Right lobe of liver (tissue), 6 donors: ENCODE data around the gene OR4E1. TPM values are rescaled to one million over a fixed set of nuclear protein-coding genes. Genes with fewer than 3 reads are reported as not detected.

Experiments used
- ATAC-seq, 4 donors: fragments of 200-7000 bp; cut with Tn5 transposase; one replicate each; pipeline ENCODE4 v1.9.1; 2020; ENCODE audit warnings: mild to moderate bottlenecking in 4 of 4, moderate library complexity in 4 of 4
- DNase-seq, 3 donors: peaks; one replicate each; pipeline ENCODE4 v3.0.0-alpha.2; 2020
- H3K27ac ChIP-seq, 3 donors: fragments of 200-600 bp; one replicate each; pipeline ENCODE4 v1.8.0; 2022
- H3K27me3 ChIP-seq, 2 donors: fragments of 200-600 bp; one replicate each; pipeline ENCODE4 v1.8.0; 2022
- H3K36me3 ChIP-seq, 4 donors: fragments of 200-600 bp; sonication (generic) in 1 of 4; one replicate each; pipeline versions ENCODE4 v1.5.1 to v1.8.0; 2017 to 2022; ENCODE audit warnings: control low read depth in 1 of 4
- H3K4me1 ChIP-seq, 4 donors: fragments of 200-600 bp; sonication (generic) in 1 of 4; one replicate each; pipeline versions ENCODE4 v1.5.1 to v1.8.0; 2017 to 2022; ENCODE audit warnings: control low read depth in 1 of 4
- H3K4me3 ChIP-seq, 3 donors: fragments of 200-600 bp; one replicate each; pipeline ENCODE4 v1.8.0; 2022
- H3K9me3 ChIP-seq, 4 donors: fragments of 200-600 bp; sonication (generic) in 1 of 4; one replicate each; pipeline versions ENCODE4 v1.5.1 to v1.8.0; 2017 to 2022; ENCODE audit warnings: control low read depth in 1 of 4
- POLR2A ChIP-seq: fragments of 450-650 bp; IDR thresholded peaks from one replicate; pipeline ENCODE4 v1.6.1; 2017; ENCODE audit warnings: antibody characterized with exemption, mild to moderate bottlenecking
- WGBS: methylation state at CpG from one replicate; pipeline ENCODE4 v1.1.6; 2018; ENCODE audit warnings: low coverage, low lambda C conversion rate; ENCODE audit not compliant: insufficient coverage; ENCODE audit errors: missing lambda C conversion rate; 5-methylcytosine and 5-hydroxymethylcytosine counted together
- intact Hi-C, 2 donors: fragments of 100-400 bp; cut with DNase I; formaldehyde crosslinking; loops; one replicate each; pipeline versions ENCODE4 v1.11.2 to v1.14.1; 2022
- total RNA-seq, 6 experiments: library from RNA; depleted of rRNA in 2 of 6; stranded (reverse); fragments of >200 nt in 2 of 6; fragmentation: NEBNext Ultra II Directional in 3 of 6; extraction: Animal tissue kit (Norgen Biotek cat#: 25700) in 3 of 6; gene quantifications; one replicate each; pipeline versions ENCODE4 v1.1.0 to v1.2.4, GENCODE V29; 2016 to 2023
- TF ChIP-seq, protein P1 (sequence below), 4 donors: fragments of 200-600 bp in 3 of 4; fragments of 450-650 bp in 1 of 4; IDR thresholded peaks; one replicate each; pipeline versions ENCODE4 v1.5.1 to v1.8.0; 2016 to 2022; ENCODE audit warnings: antibody characterized with exemption in 4 of 4, mild to moderate bottlenecking in 2 of 4
- donor health status: DM: no; HTN: yes; CAD: no.
- donor health status: DM: no; HTN: no; CAD: no.
- donor health status: DM: no; HTN: no; CAD: no.
- donor health status: DM: no; HTN: yes; CAD: no.
- donor health status: DM: no; HTN: yes; CAD: no.

OR4E1 gene
- total RNA-seq, 6 experiments from 2014 or later: not detected

DNA sequence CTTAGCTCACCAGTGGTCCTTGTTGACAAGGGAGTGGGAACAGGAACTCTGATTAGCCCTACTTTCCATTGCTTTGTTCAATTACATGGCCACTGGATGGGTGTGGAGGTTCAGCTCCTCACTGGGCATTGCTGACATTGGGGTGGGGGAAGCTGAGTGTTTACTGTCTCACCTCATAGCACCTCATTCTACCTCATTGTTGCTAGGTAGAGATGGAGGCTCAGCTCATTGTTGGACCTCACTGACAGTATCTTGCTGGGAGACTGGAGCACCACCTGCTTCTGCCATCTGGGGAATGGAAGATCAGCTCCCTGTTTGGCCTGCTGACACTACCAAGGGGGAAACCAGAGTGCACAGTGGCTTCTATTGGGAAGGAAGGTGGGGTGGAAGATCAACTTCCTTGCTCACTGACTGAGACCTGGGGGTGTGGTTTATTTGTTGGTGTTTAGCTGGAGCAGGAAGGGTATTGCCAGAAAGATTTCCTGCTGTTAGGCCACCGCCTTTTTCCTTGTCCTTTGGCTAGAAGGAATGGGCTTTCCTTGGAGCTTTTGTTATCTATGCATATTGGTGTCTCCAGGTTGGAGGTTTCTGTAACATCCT lies 21.3 kb downstream of the OR4E1 start:
- TF ChIP-seq, protein P1, sequence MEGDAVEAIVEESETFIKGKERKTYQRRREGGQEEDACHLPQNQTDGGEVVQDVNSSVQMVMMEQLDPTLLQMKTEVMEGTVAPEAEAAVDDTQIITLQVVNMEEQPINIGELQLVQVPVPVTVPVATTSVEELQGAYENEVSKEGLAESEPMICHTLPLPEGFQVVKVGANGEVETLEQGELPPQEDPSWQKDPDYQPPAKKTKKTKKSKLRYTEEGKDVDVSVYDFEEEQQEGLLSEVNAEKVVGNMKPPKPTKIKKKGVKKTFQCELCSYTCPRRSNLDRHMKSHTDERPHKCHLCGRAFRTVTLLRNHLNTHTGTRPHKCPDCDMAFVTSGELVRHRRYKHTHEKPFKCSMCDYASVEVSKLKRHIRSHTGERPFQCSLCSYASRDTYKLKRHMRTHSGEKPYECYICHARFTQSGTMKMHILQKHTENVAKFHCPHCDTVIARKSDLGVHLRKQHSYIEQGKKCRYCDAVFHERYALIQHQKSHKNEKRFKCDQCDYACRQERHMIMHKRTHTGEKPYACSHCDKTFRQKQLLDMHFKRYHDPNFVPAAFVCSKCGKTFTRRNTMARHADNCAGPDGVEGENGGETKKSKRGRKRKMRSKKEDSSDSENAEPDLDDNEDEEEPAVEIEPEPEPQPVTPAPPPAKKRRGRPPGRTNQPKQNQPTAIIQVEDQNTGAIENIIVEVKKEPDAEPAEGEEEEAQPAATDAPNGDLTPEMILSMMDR (IDR thresholded peaks at IDR 0.05): no peak
- no peak for TF ChIP-seq POLR2A
- WGBS: 31% methylated on average over 1 of the region's 1 CpG
- no peak overlapping the region for H3K4me3 ChIP-seq
- DNase-seq: no peak
- intact Hi-C loops: no loop called here
- no peak overlapping the region for H3K27ac ChIP-seq
- no peak for ATAC-seq
- H3K36me3 ChIP-seq: no peaks in the 10 kb centered on the region
- no peaks in the 10 kb centered on the region for H3K9me3 ChIP-seq
- H3K27me3 ChIP-seq: no peaks in the 10 kb centered on the region
- H3K4me1 ChIP-seq: no peaks in the 10 kb centered on the region

DNA sequence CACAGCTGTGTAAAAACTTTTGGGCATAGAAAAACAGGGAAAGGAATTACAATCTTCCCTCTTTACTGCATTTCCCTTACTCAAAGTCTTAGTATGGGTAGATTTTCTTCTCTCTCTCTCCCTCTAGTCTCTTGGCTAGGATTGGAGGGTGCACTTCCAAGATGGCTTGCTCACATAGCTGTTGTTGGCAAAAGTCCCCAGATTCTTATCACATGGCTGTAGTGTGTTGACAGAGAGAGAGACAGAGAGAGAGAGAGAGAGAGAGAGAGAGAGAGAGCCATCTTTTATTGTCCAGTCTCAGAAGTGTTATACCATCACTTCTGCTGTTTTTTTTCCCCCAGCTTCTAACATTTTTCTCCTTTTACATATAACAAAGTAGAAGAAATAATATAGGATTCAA lies 26.2 kb downstream of the OR4E1 start:
- Histone ChIP-seq H3K9me3 (no peaks in the 10 kb centered on the region), H3K27ac (no peak overlapping the region), H3K27me3 (no peaks in the 10 kb centered on the region), H3K36me3 (no peaks in the 10 kb centered on the region), H3K4me1 (no peaks in the 10 kb centered on the region), H3K4me3 (no peak overlapping the region)
- ATAC-seq (no peak), DNase-seq (no peak)
- no peak for TF ChIP-seq POLR2A
- TF ChIP-seq, protein P1 (IDR thresholded peaks at IDR 0.05): no peak
- intact Hi-C loops: no loop called here

DNA sequence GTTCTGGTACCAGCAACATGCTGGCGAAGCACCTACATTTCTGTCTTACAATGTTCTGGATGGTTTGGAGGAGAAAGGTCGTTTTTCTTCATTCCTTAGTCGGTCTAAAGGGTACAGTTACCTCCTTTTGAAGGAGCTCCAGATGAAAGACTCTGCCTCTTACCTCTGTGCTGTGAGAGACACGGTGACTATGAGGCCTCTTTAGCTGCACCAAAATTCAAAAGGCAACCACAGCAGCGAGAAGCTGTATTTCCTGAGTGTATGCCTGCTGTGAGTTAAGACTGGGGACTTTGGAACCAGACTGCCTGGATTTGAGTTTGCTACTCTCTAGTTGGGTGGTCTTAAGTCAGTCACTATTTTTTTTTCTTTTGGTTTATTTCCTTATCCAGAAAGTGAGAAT lies 30.2 kb downstream of the OR4E1 start:
- ATAC-seq: no peak
- H3K27me3 ChIP-seq: no peaks in the 10 kb centered on the region
- intact Hi-C loops: no loop called here
- 36% methylated on average over 4 of the region's 5 CpGs for WGBS
- DNase-seq: no peak
- H3K4me3 ChIP-seq: no peak overlapping the region
- no peak for TF ChIP-seq POLR2A
- TF ChIP-seq, protein P1 (IDR thresholded peaks at IDR 0.05): no peak
- no peaks in the 10 kb centered on the region for H3K4me1 ChIP-seq
- no peaks in the 10 kb centered on the region for H3K36me3 ChIP-seq
- no peaks in the 10 kb centered on the region for H3K9me3 ChIP-seq
- no peak overlapping the region for H3K27ac ChIP-seq

DNA sequence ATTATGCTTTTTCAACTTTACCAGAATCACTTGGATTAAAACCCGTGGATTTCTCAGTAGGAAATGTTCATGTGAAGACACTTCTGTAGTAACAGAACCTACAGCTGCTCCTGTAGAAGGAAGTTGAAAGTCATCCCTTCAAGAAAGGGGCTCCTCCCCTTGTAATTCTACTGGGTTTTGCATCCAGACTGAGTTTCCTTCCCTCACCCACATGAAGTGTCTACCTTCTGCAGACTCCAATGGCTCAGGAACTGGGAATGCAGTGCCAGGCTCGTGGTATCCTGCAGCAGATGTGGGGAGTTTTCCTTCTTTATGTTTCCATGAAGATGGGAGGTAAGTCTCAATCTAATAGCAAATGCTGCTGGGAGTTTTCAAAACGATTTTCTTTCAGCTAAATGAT lies 30.9 kb downstream of the OR4E1 start:
- H3K36me3 ChIP-seq: no peaks in the 10 kb centered on the region
- no peak for ATAC-seq
- intact Hi-C loops: no loop called here
- no peak for TF ChIP-seq POLR2A
- TF ChIP-seq, protein P1 (IDR thresholded peaks at IDR 0.05): no peak
- H3K27ac ChIP-seq: no peak overlapping the region
- no peaks in the 10 kb centered on the region for H3K27me3 ChIP-seq
- DNase-seq: no peak
- WGBS: 25% methylated on average over 3 of the region's 3 CpGs
- H3K4me3 ChIP-seq: no peak overlapping the region
- H3K9me3 ChIP-seq: no peaks in the 10 kb centered on the region
- H3K4me1 ChIP-seq: no peaks in the 10 kb centered on the region

DNA sequence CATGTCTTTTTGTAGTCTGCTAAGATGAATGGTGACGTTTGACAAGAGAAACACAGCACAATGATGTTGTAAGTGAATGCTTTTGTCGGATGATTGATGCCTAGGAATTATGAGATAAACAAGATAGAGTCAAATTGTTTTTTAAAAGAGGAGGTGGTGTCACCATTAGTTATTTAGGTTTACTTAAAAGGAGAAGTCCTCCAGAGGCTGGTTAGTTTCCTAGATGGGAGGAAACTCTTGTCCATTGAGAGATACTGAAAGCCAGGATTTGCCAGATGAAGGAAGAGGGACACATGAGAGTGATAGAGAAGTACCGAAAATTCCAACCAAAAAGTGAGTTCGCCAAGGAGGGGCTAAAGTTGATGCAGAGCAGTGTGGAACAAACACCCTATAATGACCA lies 38.8 kb downstream of the OR4E1 start, which contains the start of gene OR10G2:
Gene OR10G2, minus strand, starts transcription at position 101 of the 400 bp plus-strand sequence. Its CDS starts 98 bp downstream, at position 3.
- TF ChIP-seq POLR2A: no peak
- TF ChIP-seq, protein P1 (IDR thresholded peaks at IDR 0.05): no peak
- intact Hi-C loops: no loop called here
- 50% methylated on average over 4 of the region's 4 CpGs for WGBS
- DNase-seq (no peak), ATAC-seq (no peak)
- Histone ChIP-seq H3K4me3 (no peak within 1 kb of the TSS), H3K27ac (no peak within 1 kb of the TSS), H3K9me3 (no peaks in the 10 kb centered on the region), H3K36me3 (no peaks in the 10 kb centered on the region), H3K27me3 (no peaks in the 10 kb centered on the region), H3K4me1 (no peaks in the 10 kb centered on the region)
